Mononuclear cell (primary cell): Measurements from ENCODE around the gene HAPLN2. TPM values are rescaled to one million over a fixed set of nuclear protein-coding genes. Genes with fewer than 3 reads are reported as not detected.

Source experiments
- H3K27me3 ChIP-seq: 2 replicates; pipeline ENCODE4 v1.6.0; 2011; ENCODE audit warnings: low read length, control low read depth; ENCODE audit not compliant: insufficient read depth
- H3K4me1 ChIP-seq: 2 replicates; pipeline ENCODE4 v1.5.1; 2011; ENCODE audit warnings: mild to moderate bottlenecking, low read length, control low read depth; ENCODE audit not compliant: insufficient read depth
- H3K4me3 ChIP-seq: 2 replicates; pipeline ENCODE4 v1.5.1; 2011; ENCODE audit warnings: mild to moderate bottlenecking, low read length, moderate library complexity
- H3K9me3 ChIP-seq: 2 replicates; pipeline ENCODE4 v1.5.1; 2011; ENCODE audit warnings: low read depth, mild to moderate bottlenecking, control low read depth, low read length
- total RNA-seq: library from RNA; depleted of rRNA; stranded (reverse); fragments of >200 nt; gene quantifications from one replicate; pipeline ENCODE4 v1.2.3, GENCODE V29; 2012

The HAPLN2 gene
- 0.21 TPM for total RNA-seq

GRCh38 chr1:156618853-156619581, at the start of gene HAPLN2:
Gene HAPLN2 (plus strand): TSS chr1:156619415. CDS start chr1:156623491, 4,076 bp downstream.
- H3K4me1 ChIP-seq = peaks cover 2% of the 10 kb centered on the region
- H3K4me3 ChIP-seq = no peak within 1 kb of the TSS
- peaks cover 52% of the 10 kb centered on the region for H3K27me3 ChIP-seq
- no peaks in the 10 kb centered on the region for H3K9me3 ChIP-seq

- peaks cover 19% of the 10 kb centered on the region for H3K4me1 ChIP-seq
- no peak overlapping the region for H3K4me3 ChIP-seq
Measured at GRCh38 chr1:156571261-156571852, 47.9 kb upstream of the HAPLN2 start.

GRCh38 chr1:156571919-156572662, 47.1 kb upstream of the HAPLN2 start, which contains the start of gene IQGAP3:
Gene IQGAP3 (minus strand): TSS chr1:156572565. CDS start chr1:156572529, 36 bp downstream.
- Histone ChIP-seq H3K4me3 (peak within 1 kb of the TSS; percentile 10), H3K4me1 (peaks cover 19% of the 10 kb centered on the region), H3K27me3 (peaks cover 10% of the 10 kb centered on the region), H3K9me3 (no peaks in the 10 kb centered on the region)

More at GRCh38 chr1:156571261-156571852, 47.9 kb upstream of the HAPLN2 start:
- Histone ChIP-seq H3K9me3 (no peaks in the 10 kb centered on the region), H3K27me3 (peaks cover 10% of the 10 kb centered on the region)

GRCh38 chr1:156572663-156573018, 46.6 kb upstream of the HAPLN2 start:
- Histone ChIP-seq H3K4me1 (peaks cover 19% of the 10 kb centered on the region), H3K9me3 (no peaks in the 10 kb centered on the region), H3K27me3 (peaks cover 10% of the 10 kb centered on the region), H3K4me3 (no peak overlapping the region)

- Histone ChIP-seq H3K9me3 (no peaks in the 10 kb centered on the region), H3K4me3 (no peak overlapping the region), H3K27me3 (peaks cover 10% of the 10 kb centered on the region)
Measured at GRCh38 chr1:156574039-156574633, 45.1 kb upstream of the HAPLN2 start.

DNA sequence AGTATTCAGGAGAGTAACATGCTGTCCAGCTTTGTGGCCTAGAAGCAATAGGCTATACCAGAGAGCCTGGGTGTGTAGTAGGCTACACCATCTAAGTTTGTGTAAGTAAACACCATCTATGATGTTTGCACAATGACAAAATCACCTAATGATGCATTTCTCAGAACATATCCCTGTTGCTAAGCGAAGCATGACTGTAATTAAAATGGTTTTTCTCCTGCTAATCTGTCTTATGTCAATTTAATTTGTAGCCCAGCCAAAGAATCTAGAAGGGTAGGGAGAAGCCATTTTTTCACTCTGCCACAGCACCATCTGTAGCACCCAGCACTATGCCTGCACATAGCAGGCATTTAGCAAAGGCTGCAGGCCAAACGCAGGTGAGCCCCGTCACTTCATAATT, 41.7 kb upstream of the HAPLN2 start:
- H3K9me3 ChIP-seq = no peaks in the 10 kb centered on the region
- H3K4me3 ChIP-seq = no peak overlapping the region
- no peaks in the 10 kb centered on the region for H3K27me3 ChIP-seq
- peaks cover 16% of the 10 kb centered on the region for H3K4me1 ChIP-seq

More at GRCh38 chr1:156574039-156574633, 45.1 kb upstream of the HAPLN2 start:
- peaks cover 19% of the 10 kb centered on the region for H3K4me1 ChIP-seq

- no peaks in the 10 kb centered on the region for H3K27me3 ChIP-seq
- no peak overlapping the region for H3K4me3 ChIP-seq
- no peaks in the 10 kb centered on the region for H3K9me3 ChIP-seq
- peaks cover 18% of the 10 kb centered on the region for H3K4me1 ChIP-seq
Measured at GRCh38 chr1:156578055-156578454, 41.2 kb upstream of the HAPLN2 start.

DNA sequence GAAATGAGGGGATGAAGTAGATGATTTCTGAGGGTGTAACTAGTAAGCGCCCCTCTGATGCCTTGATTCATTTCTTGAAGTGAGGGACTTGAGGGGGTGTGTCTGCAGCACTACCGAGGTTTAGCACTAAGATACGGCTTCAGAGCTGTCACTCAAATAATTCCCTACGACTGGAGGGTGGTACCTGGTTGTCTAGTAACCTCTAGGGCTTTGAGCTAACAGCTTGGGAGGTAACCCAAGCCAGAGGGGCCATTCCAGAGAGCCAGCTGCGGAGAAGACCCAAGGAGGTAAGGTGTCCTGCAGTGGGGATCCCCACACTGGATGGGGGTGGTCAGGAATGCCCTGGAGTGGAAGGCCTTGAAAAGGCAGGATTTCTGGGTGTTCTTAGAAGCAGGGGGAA, 39.7 kb upstream of the HAPLN2 start, which contains the start of gene TTC24:
Gene TTC24 (plus strand): TSS at position 252 of the 400 bp plus-strand sequence. CDS start 1,642 bp downstream, outside the sequence.
- H3K9me3 ChIP-seq = no peaks in the 10 kb centered on the region
- no peak within 1 kb of the TSS for H3K4me3 ChIP-seq
- H3K27me3 ChIP-seq = no peaks in the 10 kb centered on the region
- peaks cover 32% of the 10 kb centered on the region for H3K4me1 ChIP-seq

- peaks cover 32% of the 10 kb centered on the region for H3K4me1 ChIP-seq
- H3K27me3 ChIP-seq = no peaks in the 10 kb centered on the region
- H3K9me3 ChIP-seq = no peaks in the 10 kb centered on the region
- peak overlapping the region; percentile 37 for H3K4me3 ChIP-seq
Measured at GRCh38 chr1:156581661-156582387, 37.4 kb upstream of the HAPLN2 start.

DNA sequence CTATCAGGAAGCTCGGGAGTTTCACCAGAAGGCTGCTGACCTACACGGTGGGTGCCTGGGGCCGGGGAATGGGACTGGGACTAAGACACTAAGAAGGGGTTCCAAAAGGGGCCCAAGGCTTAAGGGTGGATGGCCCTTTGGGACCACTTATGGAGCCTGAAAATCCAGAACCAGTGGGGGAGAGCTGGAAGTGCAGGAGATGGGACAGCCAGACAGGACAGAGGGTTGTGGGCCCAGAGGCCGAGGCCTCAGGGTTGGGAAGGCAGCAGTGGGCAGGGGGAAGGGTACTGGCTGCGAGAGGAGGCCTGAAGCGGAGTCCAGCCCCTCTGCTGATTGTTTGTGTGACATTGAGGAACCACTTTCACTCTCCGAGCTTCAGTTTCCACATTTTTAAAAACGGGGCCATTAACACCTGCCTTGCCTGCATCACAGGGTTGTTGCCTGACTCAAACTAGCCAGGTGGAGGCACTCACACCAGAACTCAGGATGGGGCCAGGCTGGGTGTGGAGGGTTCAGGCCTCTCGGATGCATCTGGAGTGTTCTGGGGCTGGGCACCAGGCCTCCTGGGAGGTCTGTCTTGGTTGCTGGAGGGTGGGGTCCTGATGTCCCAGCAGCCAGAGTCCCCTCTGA, 36.7 kb upstream of the HAPLN2 start:
- H3K4me1 ChIP-seq = peaks cover 32% of the 10 kb centered on the region
- H3K4me3 ChIP-seq = peak overlapping the region; percentile 37
- no peaks in the 10 kb centered on the region for H3K27me3 ChIP-seq
- no peaks in the 10 kb centered on the region for H3K9me3 ChIP-seq

DNA sequence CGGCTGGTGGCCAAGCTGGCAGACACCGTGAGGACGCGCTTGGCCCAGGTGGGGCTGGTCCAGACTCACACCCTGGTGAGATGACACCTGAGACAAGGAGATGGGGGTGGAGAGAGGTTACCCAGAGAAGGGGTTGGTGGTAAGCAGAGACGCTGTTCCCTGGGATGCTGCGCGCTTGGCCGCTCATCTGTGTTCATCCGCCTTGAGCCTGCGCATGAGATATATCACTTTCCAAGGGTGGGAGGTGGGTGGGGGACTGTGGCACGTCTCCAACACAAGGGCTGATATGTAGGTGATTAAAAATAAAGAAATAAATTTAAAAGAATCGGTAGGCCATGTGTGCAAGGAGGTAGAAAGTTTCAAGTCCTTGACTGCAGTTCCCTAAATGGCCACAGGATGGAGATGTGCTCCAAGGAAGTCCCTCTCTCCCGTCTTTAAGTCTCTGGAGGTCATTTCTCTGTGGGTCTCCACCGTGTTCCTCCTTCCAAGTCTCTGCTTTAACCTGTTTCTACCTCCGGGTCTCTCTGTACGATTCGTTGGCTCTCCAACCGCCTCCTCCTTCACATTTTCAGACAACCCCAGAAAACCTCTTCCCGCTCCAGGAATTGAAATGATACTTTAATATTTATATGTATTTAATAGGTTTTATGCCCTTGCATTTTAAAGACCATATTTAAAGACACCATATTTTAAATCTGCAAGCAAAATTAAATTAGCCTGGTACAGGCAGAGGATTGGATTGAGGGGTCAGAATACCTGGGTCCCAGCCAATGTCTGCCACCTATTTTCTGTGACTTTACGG, 35.2 kb upstream of the HAPLN2 start:
- Histone ChIP-seq H3K9me3 (no peaks in the 10 kb centered on the region), H3K4me3 (no peak overlapping the region), H3K27me3 (no peaks in the 10 kb centered on the region), H3K4me1 (peaks cover 32% of the 10 kb centered on the region)

GRCh38 chr1:156584813-156585212, 34.4 kb upstream of the HAPLN2 start:
- Histone ChIP-seq H3K27me3 (no peaks in the 10 kb centered on the region), H3K9me3 (no peaks in the 10 kb centered on the region), H3K4me3 (no peak overlapping the region), H3K4me1 (peaks cover 32% of the 10 kb centered on the region)

- Histone ChIP-seq H3K9me3 (no peaks in the 10 kb centered on the region), H3K4me3 (no peak overlapping the region), H3K27me3 (no peaks in the 10 kb centered on the region), H3K4me1 (peaks cover 38% of the 10 kb centered on the region)
Measured at GRCh38 chr1:156586323-156586722, 32.9 kb upstream of the HAPLN2 start.
